Lower leg skin (tissue), 4 donors: Measurements from ENCODE around the gene NADK2. TPM values are rescaled to one million over a fixed set of nuclear protein-coding genes. Genes with fewer than 3 reads are reported as not detected.
A peak's percentile ranks its signal among the peaks of the same experiment; 100 is the strongest.

ENCODE experiments used
- DNase-seq, 2 donors: peaks; one replicate each; pipeline ENCODE4 v3.0.0-alpha.2; 2019; ENCODE audit warnings: low spot score in 2 of 2
- H3K4me3 ChIP-seq: fragments of 200-600 bp; sonication (generic); 2 replicates; pipeline ENCODE4 v1.5.1; 2017; ENCODE audit warnings: mild to moderate bottlenecking, low read depth; ENCODE audit not compliant: poor library complexity, severe bottlenecking
- POLR2A ChIP-seq, 2 donors: fragments of 450-650 bp; IDR thresholded peaks; one replicate each; pipeline ENCODE4 v1.6.1; 2016 to 2017; ENCODE audit warnings: antibody characterized with exemption in 2 of 2, mild to moderate bottlenecking in 1 of 2, moderate library complexity in 1 of 2
- WGBS, 2 donors: methylation state at CpG; one replicate each; pipeline ENCODE4 v1.1.5; 2018; 5-methylcytosine and 5-hydroxymethylcytosine counted together
- intact Hi-C: fragments of 100-400 bp; cut with DNase I; formaldehyde crosslinking; loops from one replicate; pipeline ENCODE4 v1.15.0; 2023; ENCODE audit warnings: low total_unique reads
- microRNA counts, 2 donors: library from miRNA; unstranded; fragments of <30 nt; microRNA quantifications; one replicate each; lab custom pipeline; 2016
- microRNA-seq, 2 donors: library from miRNA; unstranded; fragments of <30 nt; microRNA quantifications; one replicate each; pipeline ENCODE4, GENCODE V29; 2016; ENCODE audit warnings: borderline replicate concordance in 2 of 2, borderline number of aligned reads in 1 of 2
- total RNA-seq, 4 donors: library from RNA; depleted of rRNA; stranded (reverse); fragments of >200 nt; gene quantifications; one replicate each; pipeline ENCODE4 v1.1.0, GENCODE V29; 2016
- TF ChIP-seq, protein P1 (sequence below), 3 donors: fragments of 450-650 bp; IDR thresholded peaks; one replicate each; pipeline ENCODE4 v1.5.1; 2016; ENCODE audit warnings: antibody characterized with exemption in 3 of 3, mild to moderate bottlenecking in 3 of 3, moderate library complexity in 2 of 3

Gene NADK2
- total RNA-seq, 4 donors from 2014 or later = 10.0 to 18.4 (median 14.8) TPM

DNA sequence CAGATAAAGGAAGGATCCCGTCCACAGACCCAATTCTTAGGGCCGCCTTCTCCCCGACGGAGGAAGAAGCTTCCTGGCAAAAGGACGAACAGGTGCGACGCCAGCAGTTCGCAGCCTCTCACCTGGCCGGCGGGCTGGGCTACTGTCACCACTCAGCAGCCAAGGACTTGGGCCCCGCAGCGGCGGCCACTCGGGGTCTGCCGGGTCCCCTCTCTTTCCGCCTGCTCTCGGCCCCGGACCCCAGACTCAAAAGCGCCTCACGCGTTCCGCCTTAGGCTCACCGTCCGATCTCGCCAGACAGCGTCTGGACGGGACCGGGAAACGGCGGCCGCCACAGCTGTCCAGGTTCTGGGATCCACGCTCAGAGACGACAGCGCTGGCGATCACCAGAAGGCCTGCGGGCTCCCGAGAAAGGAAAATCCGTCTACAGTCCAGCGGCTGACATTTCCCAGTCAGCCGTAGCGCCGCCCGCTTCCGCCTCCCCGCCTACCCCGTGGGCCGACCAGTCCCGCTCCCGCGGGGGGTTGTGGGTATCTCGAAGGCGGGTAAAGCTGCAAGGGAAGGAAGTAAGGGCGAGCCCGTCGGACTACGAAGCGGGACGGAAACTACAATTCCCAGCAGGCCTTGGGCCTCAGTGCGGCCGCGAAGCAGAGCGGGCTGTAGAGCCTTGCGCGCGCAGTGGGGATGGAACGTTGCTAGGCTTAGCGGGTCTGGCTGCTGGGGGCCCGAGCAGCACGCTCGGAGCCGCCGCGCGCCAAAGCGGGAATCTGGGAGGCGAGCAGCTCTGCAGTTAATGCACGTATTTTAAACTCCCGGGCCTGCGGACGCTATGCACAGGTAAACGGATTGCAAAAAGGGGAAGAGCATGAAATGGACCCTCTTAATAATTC is 90.0 kb downstream of the NADK2 start, which contains the start of the genes LMBRD2 and SKP2:
TSS of gene LMBRD2 (minus strand) at position 454 of the 890 bp plus-strand sequence. CDS start 8,538 bp downstream, outside the sequence.
TSS of gene SKP2 (plus strand) at position 678 of the 890 bp plus-strand sequence. CDS start at position 830, 152 bp downstream.
- TF ChIP-seq POLR2A (IDR thresholded peaks at IDR 0.05) = no peak
- TF ChIP-seq, protein P1, sequence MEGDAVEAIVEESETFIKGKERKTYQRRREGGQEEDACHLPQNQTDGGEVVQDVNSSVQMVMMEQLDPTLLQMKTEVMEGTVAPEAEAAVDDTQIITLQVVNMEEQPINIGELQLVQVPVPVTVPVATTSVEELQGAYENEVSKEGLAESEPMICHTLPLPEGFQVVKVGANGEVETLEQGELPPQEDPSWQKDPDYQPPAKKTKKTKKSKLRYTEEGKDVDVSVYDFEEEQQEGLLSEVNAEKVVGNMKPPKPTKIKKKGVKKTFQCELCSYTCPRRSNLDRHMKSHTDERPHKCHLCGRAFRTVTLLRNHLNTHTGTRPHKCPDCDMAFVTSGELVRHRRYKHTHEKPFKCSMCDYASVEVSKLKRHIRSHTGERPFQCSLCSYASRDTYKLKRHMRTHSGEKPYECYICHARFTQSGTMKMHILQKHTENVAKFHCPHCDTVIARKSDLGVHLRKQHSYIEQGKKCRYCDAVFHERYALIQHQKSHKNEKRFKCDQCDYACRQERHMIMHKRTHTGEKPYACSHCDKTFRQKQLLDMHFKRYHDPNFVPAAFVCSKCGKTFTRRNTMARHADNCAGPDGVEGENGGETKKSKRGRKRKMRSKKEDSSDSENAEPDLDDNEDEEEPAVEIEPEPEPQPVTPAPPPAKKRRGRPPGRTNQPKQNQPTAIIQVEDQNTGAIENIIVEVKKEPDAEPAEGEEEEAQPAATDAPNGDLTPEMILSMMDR (IDR thresholded peaks at IDR 0.05) = no peak
- intact Hi-C loops = no loop called here
- peak within 1 kb of the TSS; percentile 75 for H3K4me3 ChIP-seq
- 0 to 1% methylated on average over 71 to 72 of the region's 81 CpGs for WGBS, 2 donors
- peak; percentile 97 to 99 for DNase-seq

DNA sequence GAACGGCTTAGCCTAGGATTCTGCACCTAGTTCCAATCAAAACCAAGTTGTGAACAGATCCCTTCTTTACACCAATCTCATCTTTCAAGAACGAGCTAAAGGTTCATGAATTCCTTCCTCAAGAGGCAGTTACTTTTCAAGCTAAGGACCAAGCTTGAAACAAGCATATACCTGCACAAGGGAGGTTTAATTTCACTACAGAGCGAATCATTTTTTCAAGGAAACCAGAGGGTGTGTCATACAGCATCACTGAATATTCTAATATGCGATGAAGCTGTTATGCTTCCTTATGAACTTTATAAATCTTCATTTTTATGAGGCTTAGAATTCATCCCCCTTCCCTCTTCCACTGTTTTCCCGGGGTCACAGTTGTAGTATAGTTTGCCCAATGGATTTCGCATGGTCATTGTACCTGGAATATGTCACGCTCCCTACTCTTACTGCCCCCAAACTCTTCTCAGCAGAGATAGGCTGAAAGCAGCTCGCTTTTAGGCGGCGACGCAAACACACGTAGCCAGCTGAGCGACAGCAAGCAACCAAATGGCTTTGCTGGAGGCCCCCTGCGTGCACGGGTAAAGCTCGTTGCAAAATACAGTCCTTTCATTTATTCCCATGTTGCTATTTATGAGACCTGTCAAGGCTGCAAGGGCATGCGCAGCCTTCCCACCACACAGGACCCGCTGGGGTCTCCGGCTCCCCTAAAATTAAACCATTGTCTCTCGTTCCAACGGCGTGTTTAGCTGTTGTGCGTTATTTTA is 90.9 kb downstream of the NADK2 start:
- intact Hi-C loops = no loop called here
- DNase-seq = no peak

DNA sequence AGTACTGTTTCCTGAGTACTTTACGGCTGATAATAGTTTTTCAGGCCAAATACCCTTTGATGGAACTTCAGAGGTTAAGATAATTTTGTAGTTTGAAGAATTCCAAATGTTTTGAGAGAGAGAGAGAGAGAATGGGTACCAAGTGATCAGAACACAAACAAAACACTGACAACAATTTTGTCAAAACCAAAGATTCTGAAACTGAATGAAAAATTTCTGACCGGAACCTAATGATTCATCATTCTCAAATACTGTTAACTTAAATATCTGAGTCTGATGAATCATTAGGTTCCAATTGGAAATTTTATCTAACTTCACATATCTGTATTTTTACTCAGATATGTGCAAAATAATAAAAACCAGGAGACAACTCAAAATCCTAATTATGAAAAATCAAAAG is 94.0 kb downstream of the NADK2 start:
- intact Hi-C loops = no loop called here
- TF ChIP-seq POLR2A (IDR thresholded peaks at IDR 0.05) = no peak
- TF ChIP-seq, protein P1 (IDR thresholded peaks at IDR 0.05) = no peak
- DNase-seq = no peak
- no peak overlapping the region for H3K4me3 ChIP-seq
- 48 to 93% methylated on average over 2 of the region's 2 CpGs for WGBS, 2 donors

More for the DNA sequence above, 90.9 kb downstream of the NADK2 start:
- 1 to 2% methylated on average over 23 of the region's 23 CpGs for WGBS, 2 donors
- no peak for TF ChIP-seq POLR2A (IDR thresholded peaks at IDR 0.05)
- TF ChIP-seq, protein P1 (IDR thresholded peaks at IDR 0.05) = no peak
- H3K4me3 ChIP-seq = peak overlapping the region; percentile 75

DNA sequence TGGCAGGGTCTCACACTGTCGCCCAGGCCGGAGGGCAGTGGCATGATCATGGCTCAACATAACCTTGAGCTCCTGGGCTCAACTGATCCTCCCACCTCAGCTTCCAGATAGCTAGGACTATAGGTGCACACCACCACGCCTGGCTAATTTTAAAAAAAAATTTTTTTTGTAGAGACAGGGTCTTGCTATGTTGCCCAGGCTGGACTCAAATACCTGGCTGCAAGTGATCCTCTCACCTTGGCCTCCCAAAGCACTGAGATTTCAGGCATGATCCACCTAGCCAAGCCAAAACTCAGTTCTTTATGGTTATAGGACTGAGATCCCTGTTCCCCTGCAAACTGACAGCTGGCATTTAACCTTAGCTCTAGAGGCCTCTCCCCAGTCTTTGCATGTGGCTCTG is 95.3 kb downstream of the NADK2 start:
- TF ChIP-seq POLR2A (IDR thresholded peaks at IDR 0.05) = no peak
- TF ChIP-seq, protein P1 (IDR thresholded peaks at IDR 0.05) = no peak
- intact Hi-C loops = no loop called here
- H3K4me3 ChIP-seq = no peak overlapping the region
- 78 to 94% methylated on average over 3 of the region's 3 CpGs for WGBS, 2 donors
- DNase-seq = no peak

DNA sequence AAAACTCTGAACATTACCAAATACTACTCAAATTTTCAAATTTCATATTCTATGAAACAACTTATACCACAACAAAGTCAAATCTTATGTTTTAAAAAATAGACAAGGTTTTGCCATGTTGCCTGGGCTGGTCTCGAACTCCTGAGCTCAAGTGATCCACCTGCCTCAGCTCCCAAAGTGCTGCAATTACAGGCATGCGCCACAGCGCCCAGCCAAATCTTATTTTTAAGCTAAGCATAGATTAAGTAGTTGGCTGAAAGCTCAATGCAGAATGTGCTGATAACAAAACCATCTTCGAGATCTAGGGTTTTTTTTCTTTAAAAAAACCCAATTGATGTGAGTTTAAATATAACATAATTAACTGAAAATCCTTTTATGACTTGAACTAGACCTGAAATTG is 96.4 kb downstream of the NADK2 start:
- H3K4me3 ChIP-seq = no peak overlapping the region
- no peak for DNase-seq
- WGBS, 2 donors = 90 to 94% methylated on average over 4 of the region's 4 CpGs
- intact Hi-C loops = no loop called here
- TF ChIP-seq, protein P1 (IDR thresholded peaks at IDR 0.05) = no peak
- no peak for TF ChIP-seq POLR2A (IDR thresholded peaks at IDR 0.05)

MicroRNAs within 50 kb of the gene (microRNA counts, 767-probe panel; counts per million panel counts)
- microRNA hsa-miR-580 (lab: Ali Mortazavi, UCI) = 0 to 358 counts per million in 2 donors

Small RNA genes within 50 kb of the gene (microRNA-seq; reads per million reads assigned to microRNA genes)
- gene MIR580 = 0 reads per million in 2 donors

Other genes with a start within 250 kb of the NADK2 start
- 10 to 100 TPM in 1 of 4 donors, 1 to 10 TPM in 3; 3.1 to 38.2 (median 7.7) TPM for gene UGT3A2, start 175.0 kb downstream of the NADK2 start, total RNA-seq
- 10 to 100 TPM in 3 of 4 donors, 1 to 10 TPM in 1; 8.1 to 22.4 (median 11.3) TPM for gene LMBRD2, start 90.0 kb downstream of the NADK2 start, total RNA-seq
- gene SKP2, start 89.8 kb downstream of the NADK2 start, total RNA-seq = 10 to 100 TPM in 1 of 4 donors, 1 to 10 TPM in 3; 6.9 to 12.8 (median 8.6) TPM
- 1 to 10 TPM in 3 of 4 donors, under 1 TPM in 1; 0.25 to 2.0 (median 1.5) TPM for gene RANBP3L, start 60.0 kb upstream of the NADK2 start, total RNA-seq